Brain microvascular endothelial cell (primary cell): Measurements from ENCODE around the gene ADAD1.

ENCODE experiments used
- DNase-seq: peaks from one replicate; pipeline ENCODE4 v3.0.0-alpha.2; 2020
- H3K27ac ChIP-seq: fragments of 250-450 bp; sonication (Bioruptor Pico); 2 replicates; pipeline ENCODE4 v1.5.1; 2020; ENCODE audit warnings: mild to moderate bottlenecking, moderate library complexity
- H3K27me3 ChIP-seq: fragments of 250-450 bp; sonication (Bioruptor Pico); replicated peaks from 2 replicates; pipeline ENCODE4 v1.5.1; 2020; ENCODE audit warnings: mild to moderate bottlenecking
- H3K36me3 ChIP-seq: fragments of 250-450 bp; sonication (Bioruptor Pico); replicated peaks from 2 replicates; pipeline ENCODE4 v1.5.1; 2020; ENCODE audit warnings: mild to moderate bottlenecking
- H3K4me3 ChIP-seq: 2 replicates; pipeline ENCODE4 v1.5.1; 2011; ENCODE audit warnings: low read depth, mild to moderate bottlenecking, control low read depth, low read length, moderate library complexity
- in situ Hi-C: cut with HindIII; loops from 2 replicates; pipeline ENCODE4 v1.10.0; 2017; ENCODE audit warnings: low sequenced_read_pairs, low pct_ligation_motif_present
- TF ChIP-seq, protein P1 (sequence below): IDR thresholded peaks from 2 replicates; pipeline ENCODE4 v1.5.1; 2011; ENCODE audit warnings: low read depth, mild to moderate bottlenecking, moderate library complexity, low read length, control low read depth, inconsistent platforms; ENCODE audit errors: missing control alignments

ADAD1 gene

DNA sequence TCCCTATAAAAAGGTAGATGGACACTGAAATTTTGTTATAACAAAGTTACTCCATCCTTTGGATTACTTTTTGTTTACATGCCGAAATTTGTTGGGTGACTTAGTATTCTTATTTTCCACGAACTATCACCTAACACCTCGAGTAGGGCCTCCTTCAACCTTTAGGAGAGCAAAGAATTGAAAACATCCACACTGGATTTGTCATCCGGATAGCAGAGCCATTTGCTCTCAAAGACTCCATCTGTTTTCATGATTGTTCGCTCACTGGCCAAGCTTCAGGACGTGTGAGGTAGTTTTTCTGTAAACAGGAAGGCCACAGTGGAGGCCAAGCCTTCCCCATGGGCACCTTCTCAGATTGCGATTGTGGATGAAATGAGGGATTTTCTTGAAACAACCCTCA, at the start of gene ADAD1:
Gene ADAD1 (plus strand): TSS at position 301 of the 400 bp plus-strand sequence. CDS start 1,059 bp downstream, outside the sequence.
- TF ChIP-seq, protein P1, sequence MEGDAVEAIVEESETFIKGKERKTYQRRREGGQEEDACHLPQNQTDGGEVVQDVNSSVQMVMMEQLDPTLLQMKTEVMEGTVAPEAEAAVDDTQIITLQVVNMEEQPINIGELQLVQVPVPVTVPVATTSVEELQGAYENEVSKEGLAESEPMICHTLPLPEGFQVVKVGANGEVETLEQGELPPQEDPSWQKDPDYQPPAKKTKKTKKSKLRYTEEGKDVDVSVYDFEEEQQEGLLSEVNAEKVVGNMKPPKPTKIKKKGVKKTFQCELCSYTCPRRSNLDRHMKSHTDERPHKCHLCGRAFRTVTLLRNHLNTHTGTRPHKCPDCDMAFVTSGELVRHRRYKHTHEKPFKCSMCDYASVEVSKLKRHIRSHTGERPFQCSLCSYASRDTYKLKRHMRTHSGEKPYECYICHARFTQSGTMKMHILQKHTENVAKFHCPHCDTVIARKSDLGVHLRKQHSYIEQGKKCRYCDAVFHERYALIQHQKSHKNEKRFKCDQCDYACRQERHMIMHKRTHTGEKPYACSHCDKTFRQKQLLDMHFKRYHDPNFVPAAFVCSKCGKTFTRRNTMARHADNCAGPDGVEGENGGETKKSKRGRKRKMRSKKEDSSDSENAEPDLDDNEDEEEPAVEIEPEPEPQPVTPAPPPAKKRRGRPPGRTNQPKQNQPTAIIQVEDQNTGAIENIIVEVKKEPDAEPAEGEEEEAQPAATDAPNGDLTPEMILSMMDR = no peak
- Histone ChIP-seq H3K27ac (no peak within 1 kb of the TSS), H3K36me3 (no peaks in the 10 kb centered on the region), H3K27me3 (no peaks in the 10 kb centered on the region), H3K4me3 (no peak within 1 kb of the TSS)
- in situ Hi-C loops = no loop called here
- DNase-seq = no peak

DNA sequence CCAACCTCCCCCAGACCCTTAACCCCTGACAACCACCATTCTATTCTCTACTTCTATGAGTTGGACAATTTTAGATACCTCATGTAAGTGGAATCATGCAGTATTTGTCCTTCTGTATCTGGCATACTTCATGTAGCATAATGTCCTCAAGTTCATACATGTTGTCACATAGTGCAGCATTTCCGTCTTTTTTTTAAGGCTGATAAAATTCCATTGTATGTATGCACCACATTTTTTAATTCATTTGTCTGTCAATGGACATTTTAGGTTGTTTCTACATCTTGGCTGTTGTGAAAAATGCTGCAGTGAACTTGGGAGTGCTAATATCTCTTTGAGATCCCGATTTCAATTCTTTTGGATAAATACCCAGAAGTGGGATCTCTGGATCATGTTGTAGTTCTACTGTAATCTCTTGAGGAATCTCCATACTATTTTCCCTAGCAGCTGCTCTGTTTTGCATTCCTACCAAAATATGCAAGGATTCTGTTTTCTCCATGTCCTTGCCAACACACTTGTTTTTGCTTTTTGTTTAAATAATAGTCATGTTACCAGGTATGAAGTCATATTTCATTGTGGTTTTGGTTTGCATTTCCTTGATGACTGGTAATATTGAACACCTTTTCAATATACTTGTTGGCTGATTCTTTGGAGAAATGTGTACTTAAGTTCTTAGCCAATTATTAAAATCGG, 48.8 kb upstream of the ADAD1 start:
- in situ Hi-C loops = no loop called here
- TF ChIP-seq, protein P1 = no peak
- Histone ChIP-seq H3K36me3 (peaks cover 1% of the 10 kb centered on the region), H3K27me3 (no peaks in the 10 kb centered on the region), H3K4me3 (no peak overlapping the region), H3K27ac (peak overlapping the region; percentile 33)
- peak; percentile 47 for DNase-seq

DNA sequence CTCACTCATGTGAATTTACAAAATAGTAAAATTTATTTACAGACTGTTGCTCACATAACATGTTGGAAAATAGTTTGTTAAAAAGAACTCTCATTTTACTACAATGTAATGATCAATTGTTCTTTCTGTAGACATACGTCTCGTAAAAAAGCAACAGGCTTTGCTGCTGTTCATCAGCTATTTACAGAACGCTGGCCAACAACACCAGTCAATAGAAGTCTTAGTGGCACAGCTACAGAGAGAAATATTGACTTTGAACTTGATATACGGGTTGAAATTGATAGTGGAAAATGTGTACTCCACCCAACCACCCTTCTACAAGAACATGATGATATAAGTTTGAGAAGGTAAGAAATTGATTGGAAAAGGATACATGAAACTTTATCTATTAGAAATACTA, 47.6 kb upstream of the ADAD1 start:
- in situ Hi-C loops = no loop called here
- H3K4me3 ChIP-seq = no peak overlapping the region
- H3K27ac ChIP-seq = no peak overlapping the region
- no peaks in the 10 kb centered on the region for H3K27me3 ChIP-seq
- TF ChIP-seq, protein P1 = no peak
- peaks cover 2% of the 10 kb centered on the region for H3K36me3 ChIP-seq
- DNase-seq = no peak

DNA sequence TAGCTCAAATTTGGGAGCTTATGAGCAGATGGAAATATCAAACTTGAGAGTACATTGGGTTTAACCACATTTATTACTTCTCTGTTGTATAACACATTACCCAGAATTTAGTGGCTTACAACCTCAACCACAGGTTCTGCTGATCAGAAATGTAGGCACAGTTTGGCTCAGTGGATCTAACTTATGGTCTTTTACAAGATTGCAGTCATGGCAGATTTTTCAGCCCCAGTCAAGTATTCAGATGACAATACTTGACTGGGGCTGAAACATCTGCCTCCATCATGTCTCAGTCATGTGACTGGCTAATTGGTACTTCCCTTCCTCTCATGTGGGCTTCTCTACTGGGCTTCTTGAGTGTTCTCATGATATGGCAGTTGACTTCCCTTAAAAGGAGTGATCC, 44.0 kb upstream of the ADAD1 start:
- DNase-seq = no peak
- no peak overlapping the region for H3K4me3 ChIP-seq
- TF ChIP-seq, protein P1 = no peak
- peaks cover 2% of the 10 kb centered on the region for H3K36me3 ChIP-seq
- in situ Hi-C loops = no loop called here
- no peaks in the 10 kb centered on the region for H3K27me3 ChIP-seq
- H3K27ac ChIP-seq = no peak overlapping the region

DNA sequence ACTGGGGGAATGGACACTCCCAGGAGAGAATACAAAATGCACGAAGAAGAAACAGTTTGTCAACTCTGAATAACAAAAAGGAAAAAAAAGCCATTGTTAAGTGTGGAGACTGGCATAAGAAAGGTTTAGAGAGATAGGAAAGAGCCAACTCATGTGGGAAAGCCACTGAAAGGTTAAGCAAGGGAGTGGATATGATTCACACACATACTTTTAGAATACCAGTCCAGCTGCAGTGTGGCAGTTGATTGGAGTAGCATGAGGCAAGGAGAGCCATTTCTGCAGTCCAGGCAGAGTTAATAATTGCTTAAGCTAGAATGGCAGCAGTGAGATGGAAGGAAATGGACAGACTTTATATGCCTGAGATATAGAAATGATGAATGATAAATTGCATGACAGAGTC, 36.9 kb upstream of the ADAD1 start:
- in situ Hi-C loops = no loop called here
- no peak overlapping the region for H3K4me3 ChIP-seq
- TF ChIP-seq, protein P1 = no peak
- H3K27me3 ChIP-seq = no peaks in the 10 kb centered on the region
- DNase-seq = peak; percentile 81
- peak overlapping the region; percentile 78 for H3K27ac ChIP-seq
- H3K36me3 ChIP-seq = no peaks in the 10 kb centered on the region

DNA sequence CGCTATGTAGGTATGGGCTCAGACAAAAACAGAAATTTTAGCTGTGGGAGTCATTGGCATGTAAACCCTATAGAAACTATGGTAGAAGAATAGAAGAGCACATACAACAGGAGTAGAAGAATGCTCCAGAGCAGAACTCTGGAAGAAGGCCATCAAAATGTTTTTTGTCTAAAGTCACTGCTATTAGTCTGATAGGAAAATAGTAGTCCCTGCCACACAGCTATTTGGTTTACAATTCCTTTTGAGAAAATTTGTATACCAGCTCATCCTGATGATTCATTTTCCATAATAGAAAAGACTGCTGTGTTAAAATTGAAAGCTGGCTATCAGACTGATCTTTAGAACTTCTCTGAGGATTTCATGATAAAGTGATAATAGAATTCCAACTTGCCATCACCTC, 32.8 kb upstream of the ADAD1 start:
- Histone ChIP-seq H3K27ac (no peak overlapping the region), H3K4me3 (no peak overlapping the region), H3K36me3 (peaks cover 7% of the 10 kb centered on the region), H3K27me3 (no peaks in the 10 kb centered on the region)
- in situ Hi-C loops = no loop called here
- TF ChIP-seq, protein P1 = no peak
- no peak for DNase-seq
